ENCODE measurements around the gene PHAF1.

- TF ChIP-seq POLR2AphosphoS5 (IDR thresholded peaks at IDR 0.05; ENCODE audit: low read depth, low read length) (no peak), SIN3A (IDR thresholded peaks at IDR 0.05; ENCODE audit: borderline replicate concordance, insufficient read depth, low read depth, low read length) (no peak)
Observed at GRCh38 chr16:67144943-67145342, 35.2 kb downstream of the PHAF1 start.

Measured in Panc1 (cell line).